NCI-H226 (cell line): ENCODE measurements around the gene BCL2.
"Not testable (repeated sequence)": the region's sequence is repeated elsewhere in the genome, so short reads cannot be mapped to it uniquely, and the experiment has no call there.

Source experiments
- DNase-seq: peaks from one replicate; pipeline ENCODE4 v3.0.0-alpha.2; 2015

BCL2 gene

GRCh38 chr18:63229971-63230370 is 89.6 kb downstream of the BCL2 start:
- no peak for DNase-seq

- no peak for DNase-seq
Observed at GRCh38 chr18:63225434-63225833, 94.1 kb downstream of the BCL2 start.

DNA sequence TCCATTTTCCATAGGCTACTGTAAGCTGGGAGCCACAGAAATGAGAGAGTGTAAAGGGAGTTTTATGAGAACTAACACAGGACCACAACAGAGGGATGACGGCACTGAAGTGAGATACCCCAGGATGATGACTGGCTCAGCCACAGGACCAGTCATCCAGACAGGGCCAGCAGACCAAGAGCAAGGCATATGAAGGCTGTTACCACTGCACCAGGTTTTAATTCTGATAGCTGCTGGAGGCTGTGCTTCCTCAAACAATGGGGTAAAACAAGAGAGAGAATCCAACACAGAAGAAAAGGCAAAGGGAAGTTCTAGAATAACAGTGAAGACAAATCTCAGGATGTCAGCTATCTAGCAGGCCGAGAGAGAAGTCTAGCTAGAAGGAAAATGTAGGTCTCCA is 94.9 kb downstream of the BCL2 start:
- DNase-seq, result no peak

GRCh38 chr18:63223837-63224236 is 95.7 kb downstream of the BCL2 start:
- DNase-seq, result no peak

DNA sequence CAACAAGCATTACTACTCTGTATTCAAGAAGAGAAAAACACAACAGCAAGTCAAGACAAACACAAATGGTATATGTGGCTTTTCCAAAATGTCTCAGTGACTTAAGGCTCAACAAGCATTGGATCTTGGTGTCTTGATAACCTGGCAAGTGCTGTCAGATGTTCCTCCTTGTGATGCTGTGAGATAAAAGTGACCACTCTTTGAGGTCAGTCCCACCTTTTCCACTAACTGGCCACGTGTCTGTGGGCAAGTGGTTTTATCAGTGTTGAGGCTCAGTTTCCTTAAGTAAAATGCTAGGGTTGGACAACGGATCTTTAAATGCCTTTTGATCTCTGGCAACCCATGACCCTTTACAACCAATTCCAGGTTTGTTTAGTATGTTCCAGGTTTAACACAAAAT is 98.7 kb downstream of the BCL2 start:
- no peak for DNase-seq

- DNase-seq, result no peak
Observed at GRCh38 chr18:63218472-63218871, 101.1 kb downstream of the BCL2 start.

GRCh38 chr18:63216516-63217311 is 102.9 kb downstream of the BCL2 start:
- no peak for DNase-seq

- no peak for DNase-seq
Observed at GRCh38 chr18:63213936-63214671, 105.5 kb downstream of the BCL2 start.

DNA sequence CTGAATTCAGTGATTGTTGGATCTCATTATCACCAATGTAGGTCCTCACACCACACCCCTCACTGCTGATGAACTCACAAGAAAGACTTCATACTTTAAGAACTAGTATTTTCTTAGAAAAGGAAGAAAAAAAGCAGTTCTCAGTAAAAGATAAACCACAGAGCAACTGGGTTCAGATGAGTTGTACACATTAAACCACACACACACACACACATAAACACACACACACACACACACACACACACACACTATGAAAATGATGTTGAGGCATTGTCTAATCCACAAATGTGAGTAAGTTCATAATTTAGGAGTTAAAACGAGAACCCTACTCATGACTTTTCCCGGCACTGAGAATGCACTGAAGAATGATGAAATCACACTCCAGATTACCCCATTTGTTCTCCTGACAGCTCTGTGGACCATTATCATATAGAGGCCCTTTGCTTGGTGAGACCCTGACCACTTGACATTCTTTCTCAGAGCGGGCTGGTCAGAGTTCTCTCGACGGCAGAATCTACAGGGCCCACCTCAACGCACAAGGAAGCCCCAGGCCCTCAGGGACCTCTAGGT is 106.2 kb downstream of the BCL2 start:
- DNase-seq, result no peak

DNA sequence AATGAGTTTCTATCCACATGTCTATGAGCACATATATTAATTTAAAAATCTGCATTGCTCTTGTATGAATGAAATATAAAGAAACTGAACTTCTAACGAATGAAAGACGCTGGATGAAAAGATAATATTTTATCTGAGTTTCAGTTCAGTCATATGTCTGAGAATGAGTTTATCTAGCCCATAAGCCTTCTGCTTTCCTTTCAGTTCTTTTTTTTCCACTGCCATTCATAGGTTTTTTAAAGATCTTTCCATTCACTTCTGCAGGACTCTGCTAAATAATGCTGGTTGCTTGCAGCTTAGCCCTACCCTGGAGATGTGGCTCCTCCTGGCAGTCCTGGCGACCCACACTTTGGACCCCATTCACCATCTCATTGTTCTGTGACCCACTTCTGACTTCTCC is 109.0 kb downstream of the BCL2 start:
- no peak for DNase-seq

DNA sequence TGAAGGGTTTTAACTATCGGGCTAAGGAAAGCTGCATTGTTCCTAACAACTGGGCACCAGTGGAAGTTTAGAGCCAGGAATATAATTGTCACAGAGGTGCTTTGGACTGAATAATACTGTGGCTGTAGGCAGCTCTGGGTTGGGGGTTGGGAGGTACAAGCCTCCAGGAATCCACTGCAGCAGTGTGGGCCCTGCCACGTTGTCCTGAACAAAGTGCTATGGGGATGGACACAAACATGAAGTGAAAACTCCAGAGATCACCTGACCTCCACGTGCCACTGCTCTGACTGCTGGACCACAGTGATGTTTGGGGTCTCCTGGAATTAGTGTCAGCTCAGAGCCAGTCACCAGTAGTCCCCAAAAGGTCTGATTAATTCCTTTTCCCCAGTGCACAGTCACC is 110.9 kb downstream of the BCL2 start:
- DNase-seq, result no peak

DNA sequence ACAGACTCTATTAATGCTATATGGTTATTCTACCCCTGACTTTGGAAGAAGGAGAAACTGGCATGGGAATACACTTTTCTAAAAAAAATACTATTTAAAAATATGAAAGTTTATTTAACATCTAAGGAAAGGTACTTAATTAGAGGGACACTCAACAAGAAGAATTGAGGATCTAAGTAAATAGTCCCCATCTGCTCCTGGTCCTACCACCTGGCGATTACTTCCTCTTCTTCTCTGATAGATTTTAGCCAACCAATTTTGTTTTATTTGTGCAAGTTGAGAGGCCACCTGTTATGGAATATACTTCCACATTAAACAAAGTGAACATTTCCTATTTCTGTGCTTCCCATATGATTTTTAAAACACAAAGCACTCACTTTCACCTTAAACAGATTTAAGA is 111.7 kb downstream of the BCL2 start:
- no peak for DNase-seq

DNA sequence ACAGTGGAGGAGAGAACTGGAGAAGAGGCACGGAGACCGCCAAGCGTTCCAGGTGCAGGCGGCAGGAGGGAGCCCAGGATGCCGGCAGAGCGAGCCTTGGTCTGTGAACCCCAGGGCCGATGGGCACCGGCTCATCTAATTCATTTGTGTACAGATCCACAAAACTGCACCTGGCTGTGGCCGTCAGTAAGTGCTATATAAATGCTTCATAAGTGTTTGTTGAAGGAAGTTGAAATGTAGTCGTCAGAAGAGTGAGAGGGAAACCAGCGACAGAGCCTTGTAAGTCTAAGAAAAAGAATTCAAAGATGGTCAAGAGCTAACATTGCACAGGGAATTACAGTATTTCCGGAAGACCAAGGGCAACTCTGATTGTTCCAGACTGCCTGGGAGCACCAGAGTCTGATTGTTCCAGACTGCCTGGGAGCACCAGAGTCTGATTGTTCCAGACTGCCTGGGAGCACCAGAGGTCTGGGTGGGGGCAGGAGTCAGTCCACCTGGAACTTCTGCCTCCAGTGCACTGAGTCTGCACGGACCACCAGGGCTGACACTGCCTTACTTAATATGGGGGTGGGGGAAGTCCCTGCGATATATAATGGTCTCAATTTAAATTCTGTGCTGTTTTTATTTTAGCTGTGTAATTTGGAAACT is 112.3 kb downstream of the BCL2 start:
- no peak for DNase-seq

- no peak for DNase-seq
Observed at GRCh38 chr18:63206433-63207142, 113.0 kb downstream of the BCL2 start.

DNA sequence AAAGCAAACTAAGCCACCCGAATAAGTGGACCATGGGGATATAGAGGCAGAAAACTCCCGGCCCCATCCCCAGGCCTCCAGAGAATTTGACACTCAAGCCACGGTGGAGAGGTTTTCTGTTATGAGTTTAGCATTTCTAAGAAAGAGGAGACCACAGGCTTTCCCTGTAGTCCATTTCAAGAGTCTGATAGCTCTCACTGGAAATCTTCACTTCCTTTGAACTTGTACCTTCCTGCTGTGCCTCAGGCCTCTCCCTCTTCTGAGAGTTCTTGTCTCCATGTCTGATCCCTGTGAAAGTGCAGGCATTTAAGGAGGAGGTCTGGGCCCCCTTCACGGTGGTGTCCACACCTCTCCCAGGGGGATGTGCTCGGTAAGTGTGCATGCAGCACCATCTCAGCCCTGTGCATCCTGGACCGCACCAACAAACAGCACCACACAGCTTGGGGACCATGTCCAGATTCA is 113.7 kb downstream of the BCL2 start:
- no peak for DNase-seq

DNA sequence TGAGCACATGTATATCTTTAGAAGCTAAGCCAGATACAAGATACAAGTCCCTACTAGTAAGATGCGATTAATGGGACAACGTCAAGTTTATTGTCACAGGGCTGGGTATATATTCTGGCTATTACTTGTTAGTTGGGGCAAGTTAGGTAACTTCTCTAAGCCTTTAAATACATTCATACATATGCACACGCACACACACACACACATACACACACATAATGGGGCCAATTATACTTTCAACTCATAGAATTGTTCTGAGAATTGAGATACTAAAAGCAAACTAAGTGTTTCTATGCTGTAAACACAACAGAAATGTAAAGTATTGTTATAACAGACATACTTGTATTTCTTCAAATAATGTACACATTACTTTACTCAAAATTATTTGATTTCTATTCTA is 116.1 kb downstream of the BCL2 start:
- no peak for DNase-seq

DNA sequence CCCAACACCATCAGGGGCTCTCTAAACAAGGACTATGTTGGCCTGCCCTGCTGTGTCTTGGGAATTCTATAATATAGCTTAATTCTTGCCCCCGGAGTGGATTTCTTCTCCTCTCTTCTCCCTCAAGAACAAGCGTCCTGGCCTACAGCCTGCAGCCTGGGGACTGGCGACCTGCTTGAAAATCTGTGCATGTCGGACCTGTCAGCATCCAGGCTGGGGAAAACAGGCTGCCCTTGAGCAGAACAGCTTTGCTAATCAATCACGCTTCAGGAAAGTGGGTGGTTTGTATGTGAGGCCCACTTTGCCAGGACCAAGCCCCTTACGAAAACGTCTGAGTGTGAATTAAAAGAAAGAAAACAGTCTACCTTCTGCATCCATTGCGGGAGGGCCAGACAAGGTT is 116.7 kb downstream of the BCL2 start:
- no peak for DNase-seq

GRCh38 chr18:63201456-63201855 is 118.1 kb downstream of the BCL2 start:
- not testable (repeated sequence) for DNase-seq

GRCh38 chr18:63199743-63200241 is 119.8 kb downstream of the BCL2 start:
- DNase-seq, result no peak

- no peak for DNase-seq
Observed at GRCh38 chr18:63198868-63199742, 120.5 kb downstream of the BCL2 start.

GRCh38 chr18:63198098-63198760 is 121.3 kb downstream of the BCL2 start:
- no peak for DNase-seq
